Peyer's patch (tissue), 4 donors: Measurements from ENCODE around the gene NKIRAS2.
A peak's percentile ranks its signal among the peaks of the same experiment; 100 is the strongest.

Experiments
- CTCF ChIP-seq, 6 experiments: fragments of 450-650 bp in 4 of 6; fragments of 200-600 bp in 2 of 6; sonication (generic) in 1 of 6; IDR thresholded peaks; one replicate each; pipeline ENCODE4 v1.5.1; 2017 to 2019; ENCODE audit warnings: antibody characterized with exemption in 6 of 6, mild to moderate bottlenecking in 3 of 6, moderate library complexity in 1 of 6
- POLR2A ChIP-seq, 2 donors: fragments of 450-650 bp; IDR thresholded peaks; one replicate each; pipeline ENCODE4 v1.5.1; 2017; ENCODE audit warnings: antibody characterized with exemption in 2 of 2, mild to moderate bottlenecking in 2 of 2, moderate library complexity in 2 of 2

- no peak for TF ChIP-seq CTCF (IDR thresholded peaks at IDR 0.05)
- TF ChIP-seq POLR2A (IDR thresholded peaks at IDR 0.05), result peak in 1 of 2 donors; percentile 25
Measured at GRCh38 chr17:42016411-42016831, 3.5 kb upstream of the NKIRAS2 start.
